Neural progenitor cell (in vitro differentiated cells): Measurements from ENCODE around the gene RCSD1. TPM values are rescaled to one million over a fixed set of nuclear protein-coding genes. Genes with fewer than 3 reads are reported as not detected.

Experiments used
- DNase-seq: peaks from one replicate; pipeline ENCODE4 v3.0.0-alpha.2; 2016; ENCODE audit warnings: low spot score
- H2AFZ ChIP-seq: fragments of 200-600 bp; sonication (generic); replicated peaks from 2 replicates; pipeline ENCODE4 v1.6.1; 2016; ENCODE audit warnings: antibody characterized with exemption
- H3F3A ChIP-seq: fragments of 200-600 bp; sonication (generic); 2 replicates; pipeline ENCODE4 v1.6.1; 2016; ENCODE audit warnings: antibody characterized with exemption, low read depth
- H3K27ac ChIP-seq: fragments of 200-600 bp; sonication (generic); 2 replicates; pipeline ENCODE4 v1.5.1; 2016; ENCODE audit warnings: mild to moderate bottlenecking
- H3K27me3 ChIP-seq: fragments of 200-600 bp; sonication (generic); 2 replicates; pipeline ENCODE4 v1.6.1; 2016; ENCODE audit warnings: mild to moderate bottlenecking, moderate library complexity
- H3K36me3 ChIP-seq: fragments of 200-600 bp; sonication (generic); 2 replicates; pipeline ENCODE4 v1.5.1; 2016
- H3K4me1 ChIP-seq: fragments of 200-600 bp; sonication (generic); 2 replicates; pipeline ENCODE4 v1.6.1; 2016; ENCODE audit warnings: mixed run types
- H3K4me2 ChIP-seq: fragments of 200-600 bp; sonication (generic); 2 replicates; pipeline ENCODE4 v1.6.1; 2016
- H3K4me3 ChIP-seq: fragments of 200-600 bp; sonication (generic); 2 replicates; pipeline ENCODE4 v1.5.1; 2016
- H3K79me2 ChIP-seq: fragments of 200-600 bp; sonication (generic); 2 replicates; pipeline ENCODE4 v1.6.1; 2016; ENCODE audit warnings: low read depth
- H3K9ac ChIP-seq: fragments of 200-600 bp; sonication (generic); 2 replicates; pipeline ENCODE4 v1.6.1; 2016
- H3K9me3 ChIP-seq: fragments of 200-600 bp; sonication (generic); 2 replicates; pipeline ENCODE4 v1.5.1; 2016; ENCODE audit warnings: low read depth
- H4K20me1 ChIP-seq: fragments of 200-600 bp; sonication (generic); 2 replicates; pipeline ENCODE4 v1.6.1; 2016; ENCODE audit warnings: low read depth
- H3K27ac Mint-ChIP-seq: 3 replicates; pipeline ENCODE4 v1.8.0; 2021; ENCODE audit warnings: mixed read lengths
- H3K27me3 Mint-ChIP-seq: 2 replicates; pipeline ENCODE4 v1.8.0; 2022; ENCODE audit warnings: low read depth, mild to moderate bottlenecking, inconsistent platforms, moderate library complexity, mixed read lengths; ENCODE audit not compliant: insufficient read depth
- H3K36me3 Mint-ChIP-seq: 3 replicates; pipeline ENCODE4 v1.8.0; 2021; ENCODE audit warnings: mixed read lengths
- H3K4me1 Mint-ChIP-seq: 3 replicates; pipeline ENCODE4 v1.8.0; 2021; ENCODE audit warnings: mixed read lengths
- H3K4me3 Mint-ChIP-seq: 3 replicates; pipeline ENCODE4 v1.8.0; 2021; ENCODE audit warnings: mild to moderate bottlenecking, moderate library complexity, mixed read lengths
- H3K9me3 Mint-ChIP-seq: 3 replicates; pipeline ENCODE4 v1.8.0; 2020; ENCODE audit warnings: mixed read lengths
- EZH2 ChIP-seq: fragments of 200-600 bp; sonication (generic); IDR thresholded peaks from 2 replicates; pipeline ENCODE4 v1.6.1; 2017; ENCODE audit warnings: antibody characterized with exemption, mild to moderate bottlenecking, moderate library complexity
- EZH2phosphoT487 ChIP-seq: fragments of 200-600 bp; sonication (generic); IDR thresholded peaks from 2 replicates; pipeline ENCODE4 v1.6.1; 2017; ENCODE audit warnings: antibody characterized with exemption
- total RNA-seq: library from RNA; depleted of rRNA; stranded (reverse); fragments of >200 nt; gene quantifications from 2 replicates; pipeline ENCODE4 v1.2.3, GENCODE V29; 2015; ENCODE audit warnings: low replicate concordance
- TF ChIP-seq, protein P1 (sequence below): fragments of 200-600 bp; sonication (generic); IDR thresholded peaks from 2 replicates; pipeline ENCODE4 v1.5.1; 2017; ENCODE audit warnings: antibody characterized with exemption, mild to moderate bottlenecking

Gene RCSD1
- total RNA-seq, 1 donor from 2014 or later = 0.06 TPM

DNA sequence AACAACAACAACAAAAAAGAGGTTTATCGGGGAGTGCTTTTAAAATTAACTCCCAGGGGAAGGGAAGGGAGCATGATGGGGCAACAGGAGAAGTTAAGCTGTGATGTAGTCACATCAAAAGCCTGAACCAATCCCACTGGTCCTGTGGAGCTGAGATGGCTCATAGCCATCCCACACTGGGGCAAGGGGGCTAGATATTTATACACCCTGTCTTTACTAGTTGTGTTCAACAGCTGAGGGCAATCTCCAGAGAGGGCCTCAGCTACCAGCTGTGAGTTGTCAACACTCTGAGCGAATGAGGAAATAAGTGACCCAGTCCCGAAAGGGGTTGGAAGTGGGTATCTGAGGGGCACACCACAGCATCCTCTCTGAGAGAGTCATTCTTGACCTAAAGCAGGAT, 45.5 kb upstream of the RCSD1 start:
- Histone ChIP-seq H3K36me3 (no peaks in the 10 kb centered on the region), H3F3A (no peaks in the 10 kb centered on the region), H3K9ac (no peak overlapping the region), H3K27ac (no peak overlapping the region), H3K27me3 (no peaks in the 10 kb centered on the region), H3K4me3 (no peak overlapping the region), H3K9me3 (no peaks in the 10 kb centered on the region), H3K4me2 (no peak overlapping the region), H3K79me2 (no peaks in the 10 kb centered on the region), H2AFZ (no peak overlapping the region), H4K20me1 (no peaks in the 10 kb centered on the region), H3K4me1 (no peaks in the 10 kb centered on the region)
- Mint-ChIP-seq H3K27me3 (no peaks in the 10 kb centered on the region), H3K4me1 (no peaks in the 10 kb centered on the region), H3K4me3 (no peak overlapping the region), H3K36me3 (no peaks in the 10 kb centered on the region), H3K27ac (no peak overlapping the region), H3K9me3 (no peaks in the 10 kb centered on the region)
- no peak for TF ChIP-seq EZH2phosphoT487
- no peak for DNase-seq

DNA sequence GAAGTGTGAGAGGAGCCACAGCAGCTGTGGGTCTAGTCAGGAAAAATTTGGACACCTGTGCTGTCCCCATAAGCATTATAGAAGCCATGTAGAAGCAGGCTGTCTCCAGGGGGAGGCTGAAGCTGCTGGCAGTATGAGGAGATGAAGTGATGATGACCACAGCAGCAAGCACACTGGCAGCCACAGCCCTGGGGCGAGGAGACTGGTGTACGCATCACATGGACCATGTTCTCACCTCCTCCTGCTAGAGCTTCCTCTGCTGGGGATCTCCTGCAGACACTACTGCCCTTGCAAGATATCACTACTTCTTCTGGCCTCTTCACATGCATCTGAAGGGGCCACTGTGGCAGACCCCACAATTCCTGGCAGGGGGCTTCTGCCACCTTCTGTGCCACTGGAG, 42.7 kb upstream of the RCSD1 start:
- Histone ChIP-seq H3K4me1 (no peaks in the 10 kb centered on the region), H3K79me2 (no peaks in the 10 kb centered on the region), H3K36me3 (no peaks in the 10 kb centered on the region), H3K4me3 (no peak overlapping the region), H2AFZ (no peak overlapping the region), H3K27ac (no peak overlapping the region), H3K4me2 (no peak overlapping the region), H4K20me1 (no peaks in the 10 kb centered on the region), H3F3A (no peaks in the 10 kb centered on the region), H3K9me3 (no peaks in the 10 kb centered on the region), H3K9ac (no peak overlapping the region), H3K27me3 (no peaks in the 10 kb centered on the region)
- TF ChIP-seq EZH2phosphoT487 (no peak), EZH2 (no peak)
- TF ChIP-seq, protein P1, sequence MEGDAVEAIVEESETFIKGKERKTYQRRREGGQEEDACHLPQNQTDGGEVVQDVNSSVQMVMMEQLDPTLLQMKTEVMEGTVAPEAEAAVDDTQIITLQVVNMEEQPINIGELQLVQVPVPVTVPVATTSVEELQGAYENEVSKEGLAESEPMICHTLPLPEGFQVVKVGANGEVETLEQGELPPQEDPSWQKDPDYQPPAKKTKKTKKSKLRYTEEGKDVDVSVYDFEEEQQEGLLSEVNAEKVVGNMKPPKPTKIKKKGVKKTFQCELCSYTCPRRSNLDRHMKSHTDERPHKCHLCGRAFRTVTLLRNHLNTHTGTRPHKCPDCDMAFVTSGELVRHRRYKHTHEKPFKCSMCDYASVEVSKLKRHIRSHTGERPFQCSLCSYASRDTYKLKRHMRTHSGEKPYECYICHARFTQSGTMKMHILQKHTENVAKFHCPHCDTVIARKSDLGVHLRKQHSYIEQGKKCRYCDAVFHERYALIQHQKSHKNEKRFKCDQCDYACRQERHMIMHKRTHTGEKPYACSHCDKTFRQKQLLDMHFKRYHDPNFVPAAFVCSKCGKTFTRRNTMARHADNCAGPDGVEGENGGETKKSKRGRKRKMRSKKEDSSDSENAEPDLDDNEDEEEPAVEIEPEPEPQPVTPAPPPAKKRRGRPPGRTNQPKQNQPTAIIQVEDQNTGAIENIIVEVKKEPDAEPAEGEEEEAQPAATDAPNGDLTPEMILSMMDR = no peak
- Mint-ChIP-seq H3K27ac (no peak overlapping the region), H3K27me3 (no peaks in the 10 kb centered on the region), H3K36me3 (no peaks in the 10 kb centered on the region), H3K4me3 (no peak overlapping the region), H3K9me3 (no peaks in the 10 kb centered on the region), H3K4me1 (no peaks in the 10 kb centered on the region)
- no peak for DNase-seq

DNA sequence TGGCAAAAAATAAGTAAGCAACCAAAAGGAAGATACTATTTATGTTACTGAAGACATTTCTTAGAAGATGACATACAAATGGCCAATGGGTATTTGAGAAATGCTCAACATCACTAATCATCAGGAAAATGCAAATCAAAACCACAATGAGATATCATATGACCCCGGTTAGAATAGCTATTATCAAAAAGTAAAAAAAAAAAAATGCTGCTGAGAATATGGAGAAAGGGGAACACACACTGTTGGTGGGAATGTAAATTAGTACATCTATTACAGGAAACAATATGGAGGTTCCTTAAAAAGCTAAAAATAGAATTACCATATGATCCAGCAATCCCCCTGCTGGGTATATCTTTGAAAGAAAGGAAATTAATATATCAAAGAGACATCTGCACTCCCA, 42.2 kb upstream of the RCSD1 start:
- H3F3A ChIP-seq = no peaks in the 10 kb centered on the region
- H2AFZ ChIP-seq = no peak overlapping the region
- no peaks in the 10 kb centered on the region for H4K20me1 ChIP-seq
- Mint-ChIP-seq H3K4me1 (no peaks in the 10 kb centered on the region), H3K9me3 (no peaks in the 10 kb centered on the region), H3K36me3 (no peaks in the 10 kb centered on the region), H3K4me3 (no peak overlapping the region), H3K27me3 (no peaks in the 10 kb centered on the region), H3K27ac (no peak overlapping the region)
- H3K27me3 ChIP-seq = no peaks in the 10 kb centered on the region
- H3K79me2 ChIP-seq = no peaks in the 10 kb centered on the region
- TF ChIP-seq EZH2phosphoT487 = no peak
- no peak for TF ChIP-seq EZH2
- TF ChIP-seq, protein P1 = no peak
- DNase-seq = no peak
- no peaks in the 10 kb centered on the region for H3K9me3 ChIP-seq
- H3K36me3 ChIP-seq = no peaks in the 10 kb centered on the region
- H3K27ac ChIP-seq = no peak overlapping the region
- H3K4me3 ChIP-seq = no peak overlapping the region
- H3K4me2 ChIP-seq = no peak overlapping the region
- no peaks in the 10 kb centered on the region for H3K4me1 ChIP-seq
- H3K9ac ChIP-seq = no peak overlapping the region

DNA sequence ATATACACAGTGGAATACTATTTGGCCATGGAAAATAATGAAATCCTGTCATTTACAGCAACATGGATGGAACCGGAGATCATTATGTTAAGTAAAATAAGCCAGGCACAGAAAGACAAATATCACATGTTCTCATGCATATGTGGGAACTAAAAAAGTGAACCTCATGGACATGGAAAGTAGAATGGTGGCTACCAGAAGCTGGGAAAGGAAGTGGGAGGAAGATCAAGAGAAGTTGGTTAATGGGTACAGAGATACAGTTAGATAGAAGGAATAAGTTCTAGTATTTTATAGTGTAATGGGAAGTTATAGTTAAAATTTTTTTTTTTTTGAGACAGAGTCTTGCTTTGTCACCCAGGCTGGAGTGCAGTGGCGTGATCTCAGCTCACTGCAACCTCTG, 41.7 kb upstream of the RCSD1 start:
- Histone ChIP-seq H3K36me3 (no peaks in the 10 kb centered on the region), H3K4me1 (no peaks in the 10 kb centered on the region), H4K20me1 (no peaks in the 10 kb centered on the region), H3K4me3 (no peak overlapping the region), H3K27me3 (no peaks in the 10 kb centered on the region), H3K4me2 (no peak overlapping the region), H3K79me2 (no peaks in the 10 kb centered on the region), H2AFZ (no peak overlapping the region), H3K27ac (no peak overlapping the region), H3K9ac (no peak overlapping the region), H3K9me3 (no peaks in the 10 kb centered on the region), H3F3A (no peaks in the 10 kb centered on the region)
- no peak overlapping the region for H3K27ac Mint-ChIP-seq
- no peaks in the 10 kb centered on the region for H3K36me3 Mint-ChIP-seq
- H3K4me1 Mint-ChIP-seq = no peaks in the 10 kb centered on the region
- H3K27me3 Mint-ChIP-seq = no peaks in the 10 kb centered on the region
- H3K9me3 Mint-ChIP-seq = no peaks in the 10 kb centered on the region
- H3K4me3 Mint-ChIP-seq = no peak overlapping the region
- TF ChIP-seq, protein P1 = no peak
- TF ChIP-seq EZH2 = no peak
- TF ChIP-seq EZH2phosphoT487 = no peak
- DNase-seq = no peak
